HG03520 (cell line): ENCODE results near the gene IP6K3.

Experiments
- ATAC-seq: cut with Tn5 transposase; IDR thresholded peaks from one replicate; pipeline ENCODE4 v1.9.1; 2021; ENCODE audit warnings: mild to moderate bottlenecking, moderate library complexity; ENCODE audit not compliant: unreplicated experiment

IP6K3 gene

DNA sequence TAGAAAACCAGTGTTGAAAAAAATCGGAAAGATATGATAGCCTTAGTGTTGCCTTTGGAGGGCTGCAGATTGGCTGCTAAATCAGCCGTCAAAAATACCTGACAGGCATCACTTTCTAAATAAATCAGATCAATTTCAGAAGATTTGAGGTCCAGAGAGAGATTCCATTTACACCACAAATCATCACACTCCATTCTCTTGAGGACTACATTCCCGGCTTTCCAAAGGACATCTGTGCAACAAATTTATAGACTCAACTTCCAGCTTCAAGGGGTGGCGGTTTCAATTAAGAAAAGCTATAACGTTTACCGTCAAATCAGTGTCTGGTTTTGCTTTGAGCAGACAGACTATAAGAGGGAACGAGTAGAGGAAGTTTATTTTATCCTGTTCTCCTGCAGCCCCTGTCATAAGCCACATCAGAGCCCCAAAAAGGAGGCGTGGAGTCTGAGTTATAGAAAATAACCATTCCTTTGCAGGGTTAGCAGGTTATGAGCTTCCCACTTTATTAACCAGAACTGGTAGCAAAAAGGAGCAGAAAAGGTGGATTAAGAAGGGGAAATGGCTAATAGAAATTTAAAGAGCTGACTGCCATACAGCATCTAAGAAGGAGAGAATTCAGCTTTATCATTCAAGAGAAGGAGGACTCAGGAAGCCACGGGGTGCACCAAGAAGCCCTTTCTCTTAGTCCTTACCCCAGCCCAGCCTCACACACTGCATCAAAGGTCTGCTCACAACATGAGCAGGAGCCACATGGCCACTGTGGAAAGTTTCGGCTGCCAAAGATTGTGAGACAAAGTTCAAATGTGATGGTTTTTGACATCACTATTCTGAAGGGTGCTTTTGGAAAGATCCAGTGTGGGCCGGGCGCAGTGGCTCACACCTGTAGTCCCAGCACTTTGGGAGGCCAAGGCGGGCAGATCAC, 22.3 kb downstream of the IP6K3 start:
- no peak for ATAC-seq

GRCh38 chr6:33723371-33724085, 23.2 kb downstream of the IP6K3 start:
- ATAC-seq: no peak

DNA sequence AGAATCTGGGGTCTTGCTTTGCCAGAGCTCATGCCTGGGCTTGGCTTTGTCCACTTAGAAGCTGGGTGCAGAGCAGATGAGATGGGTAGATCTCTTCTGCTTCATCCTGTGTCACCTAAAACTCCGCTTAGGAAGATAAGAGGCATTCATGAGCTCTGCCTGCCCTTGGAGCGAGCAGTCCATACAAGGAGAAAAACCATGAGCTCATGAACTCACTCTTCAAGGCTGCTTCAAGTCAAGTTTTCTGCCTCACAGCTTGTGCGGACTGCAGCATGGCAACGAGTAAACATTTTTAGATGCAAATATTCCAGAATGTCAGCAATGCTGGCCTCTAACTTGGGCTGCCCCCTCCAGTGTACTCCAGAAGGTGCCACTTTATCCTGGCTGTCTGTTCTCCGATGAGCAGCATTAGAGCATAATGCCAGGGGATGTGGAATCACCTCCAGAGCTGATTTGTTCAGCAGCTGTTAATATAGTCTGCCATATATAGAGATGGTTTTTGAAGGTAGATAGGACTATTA, 24.5 kb downstream of the IP6K3 start:
- ATAC-seq: no peak

DNA sequence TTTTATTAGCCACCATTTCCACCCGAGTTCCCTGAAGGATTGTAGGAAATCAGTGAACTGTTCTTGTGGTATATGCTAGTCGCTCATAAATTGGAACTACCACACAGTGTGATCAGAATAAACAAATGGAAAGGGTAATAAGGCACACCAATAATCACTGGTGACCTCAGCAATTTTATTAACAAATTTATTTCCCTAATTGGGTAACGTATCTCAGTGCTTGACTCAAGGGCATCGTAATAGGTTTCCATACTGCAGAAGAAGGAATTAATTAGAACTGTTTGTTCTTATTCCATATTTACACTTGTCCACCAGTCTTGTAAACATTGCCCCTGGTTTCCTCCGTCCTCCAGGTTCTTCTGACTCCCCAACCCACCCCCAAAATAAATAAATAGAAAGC, 25.2 kb downstream of the IP6K3 start:
- ATAC-seq: no peak

DNA sequence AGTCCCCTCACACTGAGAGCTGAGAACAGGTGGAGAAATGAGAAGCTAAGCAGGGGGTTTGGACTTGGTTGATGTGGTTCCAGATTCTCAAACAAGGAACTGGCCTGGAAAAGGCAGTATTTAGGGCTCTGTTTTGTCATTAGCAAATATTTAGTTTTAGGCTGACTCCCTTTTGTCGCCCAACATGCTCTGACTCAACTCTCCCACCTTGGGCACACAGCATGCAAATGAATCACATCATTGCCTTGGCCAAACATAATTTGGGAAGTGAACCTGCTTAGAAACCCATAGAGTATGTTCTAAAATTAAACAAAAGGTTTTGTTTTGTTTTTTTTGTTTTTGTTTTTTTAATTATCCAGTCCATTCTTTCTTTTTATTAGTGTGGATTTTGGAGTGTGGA, 25.7 kb downstream of the IP6K3 start:
- no peak for ATAC-seq

GRCh38 chr6:33719326-33719987, 27.2 kb downstream of the IP6K3 start:
- no peak for ATAC-seq

- ATAC-seq: no peak
Measured at GRCh38 chr6:33718713-33719112, 28.0 kb downstream of the IP6K3 start.

GRCh38 chr6:33717934-33718455, 28.7 kb downstream of the IP6K3 start:
- no peak for ATAC-seq

DNA sequence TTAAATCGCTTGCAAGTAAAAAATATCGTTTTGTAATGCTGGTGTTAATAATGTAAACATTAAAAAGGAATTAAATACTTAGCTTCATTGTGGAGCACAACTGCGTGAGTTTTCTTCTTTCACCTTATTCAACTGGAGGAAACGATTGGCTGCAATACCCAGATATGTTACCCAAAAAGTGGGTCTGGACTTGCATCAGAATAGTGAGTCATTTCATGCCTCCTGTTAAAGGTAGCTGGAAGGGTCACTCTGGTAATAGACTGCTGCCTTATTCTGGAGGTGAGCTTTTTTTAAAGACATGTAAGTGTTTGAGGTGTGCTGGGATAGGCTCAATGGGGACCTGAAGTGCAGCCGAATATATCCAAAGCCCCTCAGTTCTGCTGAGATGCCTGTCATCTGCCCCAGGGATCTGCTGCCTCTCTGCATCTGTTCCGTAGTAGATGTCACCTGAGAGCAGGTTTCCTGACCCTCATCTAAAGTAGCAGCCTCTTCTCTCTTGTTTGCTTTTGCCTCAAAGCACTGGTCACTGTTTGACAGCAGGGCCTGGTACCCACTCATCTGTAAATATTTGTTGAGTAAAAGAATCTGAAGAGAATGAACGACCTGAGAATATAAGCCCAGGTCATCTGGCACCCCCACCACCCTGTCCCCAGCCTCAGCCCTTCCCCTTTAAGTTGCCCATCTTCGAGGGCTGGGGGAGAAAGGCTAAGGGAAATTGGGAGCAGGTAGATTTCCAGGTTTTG, 29.6 kb downstream of the IP6K3 start:
- no peak for ATAC-seq

DNA sequence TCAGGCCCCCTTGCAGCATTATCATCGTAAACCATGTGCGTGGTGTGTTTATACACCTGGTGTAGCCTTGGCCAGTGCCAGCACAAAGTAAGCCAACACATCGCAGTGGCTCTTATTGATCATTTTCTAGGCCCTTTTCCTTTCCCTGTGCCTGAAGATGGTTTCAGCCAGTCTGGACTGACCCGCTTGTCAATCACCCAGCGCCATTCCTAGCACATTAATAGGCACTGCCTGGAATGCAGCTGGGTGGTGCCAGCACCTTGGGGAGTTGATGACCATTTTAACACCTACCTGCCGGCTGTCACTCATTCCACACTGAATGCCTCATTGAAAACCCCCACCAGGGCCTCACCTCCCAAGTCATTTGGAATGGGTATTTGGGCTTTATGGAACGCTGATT, 30.3 kb downstream of the IP6K3 start:
- ATAC-seq: no peak

GRCh38 chr6:33714385-33715040, 32.2 kb downstream of the IP6K3 start:
- ATAC-seq: no peak

GRCh38 chr6:33713786-33714185, 32.9 kb downstream of the IP6K3 start:
- ATAC-seq: no peak

DNA sequence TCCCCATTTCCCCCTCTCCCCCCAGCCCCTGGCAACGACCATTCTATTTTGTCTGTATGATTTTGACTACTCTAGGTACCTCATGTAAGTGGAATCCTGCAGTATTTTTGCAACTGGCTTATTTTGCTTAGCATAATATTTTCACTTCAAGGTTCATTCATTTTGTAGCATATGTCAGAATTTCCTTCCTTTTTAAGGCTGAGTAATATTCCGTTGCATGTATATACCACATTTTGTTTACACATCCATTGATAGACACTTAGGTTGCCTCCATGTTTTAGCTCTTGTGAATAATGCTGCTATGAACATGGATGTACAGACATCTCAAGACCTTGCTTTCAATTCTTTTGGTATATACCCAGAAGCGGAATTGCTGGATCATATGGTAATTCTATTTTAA, 33.8 kb downstream of the IP6K3 start:
- ATAC-seq: no peak

- peak; percentile 89 for ATAC-seq
Measured at GRCh38 chr6:33711140-33712129, 35.3 kb downstream of the IP6K3 start, which contains the start of gene UQCC2. UQCC2 (minus strand) TSS chr6:33711700; CDS start chr6:33711686, 14 bp downstream.

- ATAC-seq: no peak
Measured at GRCh38 chr6:33710296-33711121, 36.2 kb downstream of the IP6K3 start.

- no peak for ATAC-seq
Measured at GRCh38 chr6:33709605-33710295, 37.0 kb downstream of the IP6K3 start.

DNA sequence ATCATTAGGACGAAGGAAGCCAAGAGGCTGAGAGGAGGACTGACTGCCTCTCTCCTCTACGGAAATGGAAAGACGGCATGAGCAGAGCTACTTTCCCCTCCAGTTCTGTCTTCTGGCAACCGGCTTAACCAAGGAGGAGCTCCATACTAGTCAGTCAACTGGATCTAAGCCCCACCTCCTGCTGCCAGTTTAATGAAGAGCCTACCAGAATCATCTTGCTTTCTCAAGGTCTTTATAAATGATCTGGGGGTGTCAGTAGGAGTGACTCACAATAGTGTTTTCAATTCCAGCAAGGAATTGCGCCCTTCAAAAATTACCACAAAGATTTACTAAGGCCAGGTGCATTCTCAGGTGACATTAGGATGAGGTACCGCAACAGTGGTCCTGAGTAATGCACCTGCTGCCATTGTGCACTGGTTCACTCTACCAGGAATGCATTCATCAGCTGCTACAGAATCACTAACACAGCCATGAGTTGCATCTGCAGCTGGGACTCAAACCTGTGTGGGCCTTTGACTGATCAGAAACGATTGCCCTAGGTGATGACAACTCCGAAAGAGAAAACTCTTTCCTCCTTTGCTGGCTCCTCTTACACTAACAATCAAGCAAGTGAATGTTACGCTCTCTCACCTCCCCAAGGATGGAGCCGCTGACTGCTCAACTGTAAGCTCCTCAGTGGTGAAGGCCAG, 38.0 kb downstream of the IP6K3 start:
- ATAC-seq: no peak
